Measurements from ENCODE around the gene SLC1A2.

SLC1A2 gene

GRCh38 chr11:35348898-35349687 lies 70.3 kb downstream of the SLC1A2 start:
- DNase-seq (ENCODE audit: low read depth): no peak

GRCh38 chr11:35347921-35348331 lies 71.4 kb downstream of the SLC1A2 start:
- no peak for DNase-seq (ENCODE audit: low read depth)

- DNase-seq (ENCODE audit: low read depth): no peak
Observed at GRCh38 chr11:35347173-35347878, 72.0 kb downstream of the SLC1A2 start.

GRCh38 chr11:35346472-35347156 lies 72.7 kb downstream of the SLC1A2 start:
- DNase-seq (ENCODE audit: low read depth): no peak

GRCh38 chr11:35344681-35345574 lies 74.4 kb downstream of the SLC1A2 start:
- DNase-seq (ENCODE audit: low read depth): no peak

GRCh38 chr11:35343033-35343598 lies 76.2 kb downstream of the SLC1A2 start:
- peak; percentile 22 for DNase-seq (ENCODE audit: low read depth)

- DNase-seq (ENCODE audit: low read depth): no peak
Observed at GRCh38 chr11:35340715-35341114, 78.6 kb downstream of the SLC1A2 start.

- no peak for DNase-seq (ENCODE audit: low read depth)
Observed at GRCh38 chr11:35340071-35340470, 79.3 kb downstream of the SLC1A2 start.

- no peak for DNase-seq (ENCODE audit: low read depth)
Observed at GRCh38 chr11:35338921-35339320, 80.4 kb downstream of the SLC1A2 start.

GRCh38 chr11:35337914-35338305 lies 81.4 kb downstream of the SLC1A2 start:
- DNase-seq (ENCODE audit: low read depth): no peak

- DNase-seq (ENCODE audit: low read depth): peak; percentile 30
Observed at GRCh38 chr11:35337136-35337913, 82.0 kb downstream of the SLC1A2 start.

- no peak for DNase-seq (ENCODE audit: low read depth)
Observed at GRCh38 chr11:35336726-35337125, 82.6 kb downstream of the SLC1A2 start.

- DNase-seq (ENCODE audit: low read depth): no peak
Observed at GRCh38 chr11:35335226-35335625, 84.1 kb downstream of the SLC1A2 start.

GRCh38 chr11:35334385-35335090 lies 84.8 kb downstream of the SLC1A2 start:
- DNase-seq (ENCODE audit: low read depth): no peak

GRCh38 chr11:35332524-35332923 lies 86.8 kb downstream of the SLC1A2 start:
- no peak for DNase-seq (ENCODE audit: low read depth)

- DNase-seq (ENCODE audit: low read depth): no peak
Observed at GRCh38 chr11:35330931-35331330, 88.4 kb downstream of the SLC1A2 start.

- DNase-seq (ENCODE audit: low read depth): no peak
Observed at GRCh38 chr11:35330156-35330889, 89.0 kb downstream of the SLC1A2 start.

- DNase-seq (ENCODE audit: low read depth): no peak
Observed at GRCh38 chr11:35327829-35328228, 91.5 kb downstream of the SLC1A2 start.

GRCh38 chr11:35326266-35326879 lies 93.0 kb downstream of the SLC1A2 start:
- DNase-seq (ENCODE audit: low read depth): no peak

Data from activated T-cell treated with anti-CD3 and anti-CD28 coated beads for 24 hours (primary cell).